GM19193 (cell line): ENCODE measurements around the gene FSD2.

ENCODE experiments used
- POLR2A ChIP-seq: IDR thresholded peaks from 4 replicates; pipeline ENCODE4 v1.6.1; 2011; ENCODE audit not compliant: insufficient read depth, insufficient read length; ENCODE audit errors: extremely low read depth

FSD2 gene

DNA sequence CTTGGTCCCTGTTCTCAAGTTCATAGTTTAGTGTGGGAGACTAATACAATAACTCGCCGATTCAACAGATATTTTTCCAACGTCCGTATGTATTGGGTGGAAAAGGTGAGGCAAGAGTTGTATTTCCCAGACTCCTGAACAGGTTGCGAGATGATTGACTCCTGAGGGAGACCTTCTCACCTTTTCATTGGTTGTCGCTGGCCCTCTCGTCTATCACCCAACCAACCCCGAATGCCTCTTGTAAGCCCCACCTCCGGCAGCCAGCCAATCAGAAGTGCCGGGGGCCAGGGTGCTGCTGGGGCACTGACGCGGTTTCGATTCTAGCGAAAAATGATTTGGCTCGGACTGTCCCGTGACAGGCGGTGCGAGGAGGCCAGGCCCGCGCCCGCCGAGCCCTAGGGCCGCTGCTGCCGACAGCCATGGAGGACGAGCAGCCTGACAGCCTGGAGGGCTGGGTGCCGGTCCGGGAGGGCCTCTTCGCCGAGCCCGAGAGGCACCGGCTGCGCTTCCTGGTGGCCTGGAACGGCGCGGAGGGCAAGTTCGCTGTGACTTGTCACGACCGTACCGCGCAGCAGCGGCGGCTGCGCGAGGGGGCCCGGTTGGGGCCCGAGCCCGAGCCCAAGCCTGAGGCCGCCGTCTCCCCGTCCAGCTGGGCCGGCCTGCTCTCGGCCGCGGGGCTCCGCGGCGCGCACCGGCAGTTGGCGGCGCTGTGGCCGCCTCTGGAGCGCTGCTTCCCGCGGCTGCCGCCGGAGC, 3.6 kb upstream of the FSD2 start, which contains the start of gene WHAMM:
WHAMM (plus strand) TSS at position 321 of the 753 bp plus-strand sequence; CDS start at position 420, 99 bp downstream.
- TF ChIP-seq POLR2A: peak; percentile 93

GRCh38 chr15:82808634-82809041, 2.8 kb upstream of the FSD2 start:
- no peak for TF ChIP-seq POLR2A

DNA sequence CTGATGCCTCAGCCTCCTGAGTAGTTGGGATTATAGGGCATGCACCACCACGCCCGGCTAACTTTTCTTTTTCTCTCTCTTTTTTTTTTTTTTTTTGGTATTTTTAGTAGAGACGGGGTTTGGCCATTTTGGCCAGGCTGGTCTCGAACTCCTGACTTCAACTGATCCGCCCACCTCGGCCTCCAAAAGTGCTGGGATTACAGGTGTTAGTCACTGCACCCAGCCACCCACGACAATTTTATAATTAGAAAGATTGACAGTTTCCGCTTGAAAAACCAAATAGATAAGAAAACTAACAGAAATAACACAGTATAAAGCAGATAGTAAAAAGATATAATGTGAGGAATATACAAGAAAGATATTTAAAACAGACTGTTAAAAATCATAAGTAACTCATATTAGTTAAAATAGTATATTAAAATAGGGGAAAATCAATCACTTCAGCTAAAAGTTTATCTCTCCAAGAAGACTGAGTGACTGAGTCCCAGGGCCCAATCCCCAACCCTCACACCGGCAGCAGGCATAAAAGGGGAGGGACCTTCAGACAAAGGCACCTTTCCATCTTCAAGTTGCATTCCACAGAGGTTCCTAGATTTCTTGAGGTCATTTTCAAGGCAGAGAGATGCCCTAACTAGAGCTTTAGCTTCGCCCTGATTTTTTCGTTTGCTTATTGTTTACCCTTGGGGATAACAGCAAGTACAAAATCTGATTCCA, 2.2 kb upstream of the FSD2 start:
- no peak for TF ChIP-seq POLR2A

DNA sequence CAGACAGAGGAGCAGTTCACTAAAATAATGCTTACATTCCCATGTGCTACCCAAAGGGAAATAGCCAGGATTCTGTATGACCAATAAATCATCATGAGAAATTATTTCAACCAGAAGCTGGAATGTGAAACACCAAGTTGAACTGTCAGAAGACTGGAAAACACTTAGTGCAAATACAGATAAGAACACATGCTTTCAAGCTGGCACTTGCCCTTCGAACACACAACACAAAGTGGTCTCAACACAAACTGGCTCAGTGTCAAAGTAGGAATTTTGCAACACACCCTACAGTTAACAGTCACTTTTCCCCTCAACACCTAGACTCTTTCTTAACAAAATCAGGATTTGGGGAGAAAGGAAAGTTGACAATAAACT, 1.3 kb downstream of the FSD2 start:
- TF ChIP-seq POLR2A: no peak

DNA sequence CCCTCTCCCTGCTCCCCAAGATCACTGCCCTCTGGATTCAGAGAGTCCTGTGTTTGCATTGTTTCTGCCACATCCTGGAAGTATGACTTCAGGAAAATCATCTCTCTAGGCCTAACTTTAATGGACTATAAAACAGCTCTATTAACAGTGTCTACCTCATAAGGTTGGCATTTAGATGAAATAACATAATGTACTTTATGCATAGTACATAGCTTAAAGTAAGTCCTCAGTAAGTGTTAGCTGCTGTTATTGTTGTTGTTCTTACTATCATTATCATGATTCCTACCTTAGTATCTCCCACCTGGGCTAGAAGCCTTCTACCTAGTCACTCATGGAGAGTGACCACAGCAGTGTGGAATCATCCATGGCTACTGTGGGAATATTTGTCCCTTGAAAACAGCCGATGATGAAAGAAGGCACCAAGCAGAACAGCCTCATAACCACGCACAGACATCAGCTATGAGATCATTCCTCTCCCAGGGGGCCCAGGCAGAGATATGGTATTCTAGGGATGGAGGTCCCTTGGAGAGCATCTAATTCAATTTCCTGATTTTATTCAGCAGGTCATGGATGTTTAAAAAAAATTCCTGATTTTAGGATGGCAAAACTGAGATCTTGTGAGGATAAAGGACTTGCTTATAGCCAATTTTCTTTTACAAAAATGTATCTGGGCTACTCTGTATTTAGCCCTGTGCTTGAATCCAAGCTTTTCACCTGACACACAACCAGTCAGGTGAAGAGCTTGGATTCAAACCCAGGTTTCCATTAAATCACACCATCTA, 1.9 kb downstream of the FSD2 start:
- TF ChIP-seq POLR2A: no peak

- TF ChIP-seq POLR2A: no peak
Measured at GRCh38 chr15:82802497-82802896, 3.4 kb downstream of the FSD2 start.

GRCh38 chr15:82799183-82799841, 6.6 kb downstream of the FSD2 start:
- no peak for TF ChIP-seq POLR2A

DNA sequence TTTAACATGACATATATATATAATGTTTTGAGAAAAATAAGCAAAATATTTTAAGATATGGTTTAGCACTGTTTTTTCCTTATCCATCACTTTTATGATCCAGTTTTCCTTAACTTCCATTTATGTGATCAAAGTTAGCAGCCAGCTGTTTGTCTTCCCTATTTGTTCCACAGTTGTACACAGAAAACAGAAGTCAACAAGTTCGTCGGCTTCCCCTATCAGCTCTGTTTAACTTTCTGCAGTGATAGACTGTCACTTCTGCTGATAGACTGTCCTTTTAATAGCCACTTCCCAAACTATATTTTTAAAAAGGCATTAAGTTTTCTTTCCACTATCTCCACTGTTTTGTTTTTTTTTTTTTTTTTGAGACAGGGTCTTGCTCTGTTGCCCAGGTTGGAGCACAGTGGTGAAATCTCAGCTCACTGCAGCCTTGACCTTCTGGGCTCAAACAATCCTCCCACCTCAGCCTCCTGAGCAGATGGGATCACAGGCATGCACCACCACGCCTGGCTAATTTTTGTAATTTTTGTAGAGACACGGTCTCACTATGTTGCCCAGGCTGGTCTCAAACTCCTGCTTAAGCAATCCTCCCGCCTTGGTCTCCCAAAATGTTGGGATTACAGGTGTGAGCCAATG, 7.2 kb downstream of the FSD2 start:
- TF ChIP-seq POLR2A: no peak

GRCh38 chr15:82798104-82798503, 7.8 kb downstream of the FSD2 start:
- TF ChIP-seq POLR2A: no peak

DNA sequence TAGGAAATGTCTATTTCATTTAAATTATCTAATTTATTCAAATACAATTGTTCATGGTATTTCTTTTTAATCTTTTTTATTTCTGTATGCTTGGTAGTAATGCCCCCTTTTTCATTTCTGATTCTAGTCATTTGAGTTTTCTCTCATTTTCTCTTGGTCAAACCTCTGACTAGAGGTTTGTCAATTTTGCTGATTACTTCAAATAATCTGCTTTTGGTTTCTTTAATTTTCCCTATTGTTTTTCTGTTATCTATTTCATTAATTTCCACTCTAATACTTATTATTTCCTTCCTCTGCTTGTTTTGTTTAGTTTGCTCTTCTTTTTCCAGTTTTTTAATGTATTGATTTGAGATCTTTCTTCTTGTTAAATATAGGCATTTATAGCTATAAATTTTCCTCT, 12.1 kb downstream of the FSD2 start:
- TF ChIP-seq POLR2A: no peak

DNA sequence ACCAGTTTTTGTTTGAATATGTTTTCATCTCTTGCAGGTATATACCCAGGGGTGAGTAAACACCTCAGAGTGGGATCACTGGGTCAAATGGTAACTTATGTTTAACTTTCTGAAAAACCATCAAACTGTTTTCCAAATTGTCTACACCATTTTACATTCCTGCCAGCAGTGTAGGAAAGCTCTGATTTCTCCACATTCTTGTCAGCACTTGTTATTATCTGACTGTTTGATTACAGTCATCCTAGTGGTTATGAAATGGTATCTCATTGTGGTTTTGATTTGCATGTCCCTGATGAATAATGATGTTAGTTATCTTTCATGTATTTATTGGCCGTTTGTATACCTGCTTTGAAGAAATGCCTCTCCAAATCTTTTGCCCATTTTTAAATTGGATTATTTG, 13.8 kb downstream of the FSD2 start:
- TF ChIP-seq POLR2A: no peak

DNA sequence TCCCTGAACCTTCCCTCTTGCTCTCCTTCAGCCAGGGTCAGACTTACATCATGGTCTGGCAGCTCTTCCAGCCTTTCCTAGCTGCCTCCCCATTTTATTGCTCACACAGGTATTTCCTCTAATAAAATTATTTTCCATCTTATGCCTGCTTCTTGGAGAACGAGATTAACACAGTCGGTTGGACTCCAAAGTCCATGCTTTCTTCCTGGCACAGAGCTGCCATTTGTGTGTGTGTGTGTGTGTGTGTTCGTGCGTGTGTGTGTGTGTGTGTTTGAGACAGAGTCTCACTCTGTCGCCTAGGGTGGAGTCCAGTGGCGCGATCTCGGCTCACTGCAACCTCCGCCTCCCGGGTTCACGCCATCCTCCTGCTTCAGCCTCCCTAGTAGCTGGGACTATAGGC, 15.5 kb downstream of the FSD2 start:
- no peak for TF ChIP-seq POLR2A

DNA sequence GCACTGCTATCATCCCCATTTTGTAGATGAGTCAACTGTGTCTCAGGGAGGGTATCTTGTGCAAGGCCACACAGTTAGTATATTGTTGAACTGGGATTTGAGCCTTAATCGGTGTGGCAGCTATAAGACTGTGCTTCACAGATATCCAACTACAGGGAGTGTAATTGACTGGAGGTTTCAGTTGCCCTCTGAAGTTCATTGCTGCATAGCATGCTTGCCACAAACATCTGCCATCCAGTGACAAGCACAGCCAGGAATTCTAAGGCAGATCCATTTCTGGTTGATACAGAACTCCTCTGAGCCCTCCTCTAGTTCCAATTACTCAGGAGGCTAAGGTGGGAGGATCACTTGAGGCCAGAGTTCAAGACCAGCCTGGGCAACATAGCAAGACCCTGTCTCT, 16.4 kb downstream of the FSD2 start:
- no peak for TF ChIP-seq POLR2A

GRCh38 chr15:82788496-82788895, 17.4 kb downstream of the FSD2 start:
- no peak for TF ChIP-seq POLR2A
